ENCODE results near the gene MYO5B.

DNA sequence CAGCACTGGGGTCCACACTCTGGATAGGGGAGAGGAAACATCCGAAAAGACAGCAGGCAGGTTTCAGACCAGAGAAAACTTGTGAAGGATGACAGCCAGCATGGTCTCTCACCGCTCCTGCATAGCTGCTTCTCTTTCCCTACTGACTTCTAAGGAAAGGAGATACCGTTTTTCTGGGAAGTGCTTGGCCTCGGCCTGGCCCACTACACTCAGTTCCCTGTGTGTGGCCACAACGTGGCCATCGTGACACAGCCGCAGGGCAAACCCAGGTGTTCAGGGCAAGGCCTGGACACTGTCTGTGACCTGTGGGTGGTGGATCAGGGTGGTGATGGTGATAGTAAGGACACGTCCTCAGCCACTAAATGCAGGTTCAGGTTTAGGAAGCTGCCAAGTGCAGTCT lies 347.4 kb downstream of the MYO5B start:
- TF ChIP-seq, protein P1, sequence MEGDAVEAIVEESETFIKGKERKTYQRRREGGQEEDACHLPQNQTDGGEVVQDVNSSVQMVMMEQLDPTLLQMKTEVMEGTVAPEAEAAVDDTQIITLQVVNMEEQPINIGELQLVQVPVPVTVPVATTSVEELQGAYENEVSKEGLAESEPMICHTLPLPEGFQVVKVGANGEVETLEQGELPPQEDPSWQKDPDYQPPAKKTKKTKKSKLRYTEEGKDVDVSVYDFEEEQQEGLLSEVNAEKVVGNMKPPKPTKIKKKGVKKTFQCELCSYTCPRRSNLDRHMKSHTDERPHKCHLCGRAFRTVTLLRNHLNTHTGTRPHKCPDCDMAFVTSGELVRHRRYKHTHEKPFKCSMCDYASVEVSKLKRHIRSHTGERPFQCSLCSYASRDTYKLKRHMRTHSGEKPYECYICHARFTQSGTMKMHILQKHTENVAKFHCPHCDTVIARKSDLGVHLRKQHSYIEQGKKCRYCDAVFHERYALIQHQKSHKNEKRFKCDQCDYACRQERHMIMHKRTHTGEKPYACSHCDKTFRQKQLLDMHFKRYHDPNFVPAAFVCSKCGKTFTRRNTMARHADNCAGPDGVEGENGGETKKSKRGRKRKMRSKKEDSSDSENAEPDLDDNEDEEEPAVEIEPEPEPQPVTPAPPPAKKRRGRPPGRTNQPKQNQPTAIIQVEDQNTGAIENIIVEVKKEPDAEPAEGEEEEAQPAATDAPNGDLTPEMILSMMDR (IDR thresholded peaks at IDR 0.05; ENCODE audit: insufficient read depth, low read length, poor library complexity, severe bottlenecking), result no peak
- no peak for TF ChIP-seq EZH2phosphoT487 (conservative IDR thresholded peaks at IDR 0.05; ENCODE audit: low read length)
